SH-SY5Y (cell line): ENCODE data around the gene SH3D21.

Experiments used
- GATA2 ChIP-seq: IDR thresholded peaks from 2 replicates; pipeline ENCODE4 v1.6.1; 2011; ENCODE audit warnings: mild to moderate bottlenecking, low read depth, low read length
- GATA3 ChIP-seq: IDR thresholded peaks from 2 replicates; pipeline ENCODE4 v1.6.1; 2011; ENCODE audit warnings: low read depth, mild to moderate bottlenecking, low read length, moderate library complexity

GRCh38 chr1:36349241-36349671 is 43.1 kb downstream of the SH3D21 start:
- TF ChIP-seq GATA2: no peak
- TF ChIP-seq GATA3: no peak
